DMS53 treated with DMSO at 0.1 percent for 48 hours (cell line): ENCODE results near the gene LPCAT3.
A peak's percentile ranks its signal among the peaks of the same experiment; 100 is the strongest.

Experiments used
- DNase-seq: peaks from one replicate; lab custom pipeline; 2025; ENCODE audit not compliant: unreplicated experiment; lab: John Stamatoyannopoulos, UW

Gene LPCAT3

DNA sequence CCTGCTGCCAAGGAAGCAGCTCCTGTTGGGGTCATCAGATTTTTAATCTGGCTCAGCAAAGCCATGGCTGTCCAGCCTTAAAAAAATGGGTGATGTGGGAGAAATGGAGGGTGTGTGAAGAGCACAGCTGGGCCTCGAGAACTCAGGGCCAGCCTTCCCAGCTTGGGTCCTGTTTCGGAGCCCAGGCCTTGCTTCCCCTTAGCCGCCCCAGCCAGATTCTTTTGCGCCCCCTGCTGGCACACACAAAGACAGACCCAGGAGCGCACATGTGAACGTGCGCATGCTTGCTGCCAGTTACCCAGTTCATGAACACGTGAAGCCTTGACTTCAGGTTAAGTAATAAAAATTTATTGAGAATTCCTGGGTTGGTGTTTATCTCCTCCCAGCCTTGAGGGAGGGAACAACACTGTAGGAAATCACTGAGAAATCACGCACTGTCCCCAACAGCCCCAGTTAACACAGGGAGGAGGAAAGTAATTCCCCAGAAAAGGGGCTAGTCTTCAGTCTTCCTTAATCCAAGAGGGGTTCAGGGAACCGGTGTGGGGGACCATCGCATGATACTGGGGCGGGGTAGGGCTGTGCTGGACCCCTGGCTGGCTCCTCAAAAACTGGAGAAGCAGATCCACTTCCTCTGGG, 53.1 kb downstream of the LPCAT3 start:
- DNase-seq, result peak; percentile 95

DNA sequence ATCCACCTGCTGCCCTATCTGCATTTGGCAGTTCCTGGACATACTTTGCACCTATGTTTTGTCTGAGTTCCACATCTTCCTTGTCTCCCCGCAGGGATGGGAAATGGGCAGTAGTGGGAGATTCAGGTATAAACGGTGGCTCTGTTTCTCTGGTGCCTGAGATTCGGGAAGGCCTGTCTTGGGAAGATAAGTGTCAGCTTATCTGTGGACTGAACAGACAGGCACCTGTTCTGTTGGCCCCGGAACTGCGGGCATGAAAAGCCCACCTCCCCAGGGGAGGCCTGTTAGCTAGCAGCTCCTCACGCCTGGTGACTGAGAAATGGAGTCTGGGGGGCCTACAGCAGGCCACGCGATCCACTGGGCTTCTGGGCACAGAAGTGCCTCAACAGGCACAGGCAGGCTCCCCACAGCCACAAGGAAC, 53.7 kb downstream of the LPCAT3 start:
- DNase-seq, result no peak

DNA sequence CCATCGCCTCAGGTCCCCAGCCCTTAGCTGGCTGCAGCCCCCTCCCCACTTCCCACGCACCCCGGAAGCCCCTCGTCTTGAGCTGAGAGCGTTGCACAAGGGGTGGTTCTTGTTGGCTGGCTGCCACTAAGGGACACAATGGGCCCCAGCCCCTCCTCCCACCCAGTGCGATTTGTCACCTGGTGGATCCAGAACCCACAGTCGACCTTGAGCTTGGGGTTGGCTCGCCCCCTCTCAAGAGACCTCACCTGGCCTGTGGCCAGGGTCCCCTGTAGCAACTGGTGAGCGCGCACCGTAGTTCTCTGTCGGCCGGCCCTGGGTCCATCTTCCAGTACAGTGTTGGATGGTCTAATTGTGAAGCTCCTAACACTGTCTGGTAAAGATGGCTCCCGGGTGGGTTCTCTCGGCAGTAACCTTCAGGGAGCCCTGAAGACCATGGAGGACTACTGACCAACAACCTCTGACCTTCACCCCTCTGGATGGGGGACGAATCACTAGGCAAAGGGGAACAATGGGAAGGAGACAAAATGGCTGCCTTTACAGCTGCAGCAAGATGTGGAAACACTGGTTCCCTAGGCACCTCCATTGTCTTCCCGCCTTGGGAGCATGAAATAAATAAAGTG, 54.4 kb downstream of the LPCAT3 start:
- DNase-seq, result no peak

DNA sequence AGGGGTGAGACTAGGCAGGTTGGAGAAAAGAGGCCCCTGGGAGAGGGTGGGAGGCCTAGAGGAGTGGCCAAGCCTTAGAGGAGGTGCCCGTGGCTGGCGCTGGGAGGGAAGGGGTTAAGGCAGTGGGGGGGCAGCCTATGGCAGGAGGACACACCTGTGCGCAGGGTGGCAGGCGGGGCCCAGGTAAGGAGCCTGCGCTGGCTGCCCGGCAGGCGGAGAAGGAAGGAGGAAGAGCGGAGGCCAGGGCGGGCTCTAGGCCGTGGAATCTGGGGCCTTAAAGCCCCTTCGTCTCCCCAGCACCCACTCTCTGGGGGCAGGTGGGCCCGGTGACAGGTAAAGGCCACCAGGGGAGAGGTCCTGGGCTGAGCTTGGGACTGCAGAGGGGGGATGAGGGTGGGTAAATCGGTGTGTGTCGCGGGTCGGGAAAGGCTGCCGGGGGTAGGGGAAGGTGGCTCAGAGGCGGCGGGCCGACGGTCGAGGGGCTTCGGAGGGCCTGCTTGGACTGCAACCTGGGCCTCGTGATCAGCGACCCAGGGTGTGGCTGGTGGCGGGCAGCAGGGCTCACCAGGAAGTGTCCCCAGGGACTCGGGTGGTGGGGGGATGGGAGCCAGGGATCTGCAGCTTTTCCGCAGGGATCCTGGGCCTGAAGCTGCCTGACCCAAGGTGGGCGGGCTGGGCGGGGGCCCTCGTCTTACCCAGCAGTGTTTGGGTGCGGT, 55.1 kb downstream of the LPCAT3 start:
- peak; percentile 98 for DNase-seq

DNA sequence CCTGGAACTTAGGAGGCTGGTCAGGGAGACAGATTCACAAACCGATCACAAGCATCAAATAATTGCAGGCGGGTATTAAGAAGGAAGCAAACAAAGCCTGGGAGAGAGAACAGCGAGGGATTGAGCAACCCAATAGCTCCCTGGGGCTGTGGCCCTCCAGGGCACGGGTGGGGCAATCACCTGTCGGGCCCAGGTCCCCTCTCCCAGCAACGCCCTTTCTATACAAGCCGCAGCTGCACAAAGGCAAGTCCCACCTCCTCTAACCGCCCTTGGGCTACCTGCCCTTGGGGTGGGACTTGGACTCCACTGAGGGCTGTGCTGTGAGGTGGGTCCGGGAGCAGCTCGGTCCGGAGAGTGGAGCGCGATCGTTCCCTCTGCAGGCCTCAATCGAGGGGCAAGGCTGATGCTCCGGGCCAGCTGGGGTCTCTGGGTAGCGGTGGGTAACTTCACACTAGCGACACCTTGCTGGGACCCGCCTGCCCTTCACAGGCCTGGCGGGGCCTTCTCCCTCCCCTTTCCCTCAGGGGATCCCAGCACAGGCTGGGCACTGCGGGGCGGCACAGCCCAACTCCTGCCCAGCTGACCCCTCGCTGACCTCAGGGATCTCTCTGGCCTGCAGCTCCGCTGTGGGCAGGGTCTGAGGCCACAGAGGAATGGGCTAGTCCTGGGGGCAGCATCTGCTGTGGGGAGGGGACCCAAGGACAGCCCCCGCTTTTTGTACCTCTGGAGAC, 55.8 kb downstream of the LPCAT3 start:
- peak; percentile 97 for DNase-seq

DNA sequence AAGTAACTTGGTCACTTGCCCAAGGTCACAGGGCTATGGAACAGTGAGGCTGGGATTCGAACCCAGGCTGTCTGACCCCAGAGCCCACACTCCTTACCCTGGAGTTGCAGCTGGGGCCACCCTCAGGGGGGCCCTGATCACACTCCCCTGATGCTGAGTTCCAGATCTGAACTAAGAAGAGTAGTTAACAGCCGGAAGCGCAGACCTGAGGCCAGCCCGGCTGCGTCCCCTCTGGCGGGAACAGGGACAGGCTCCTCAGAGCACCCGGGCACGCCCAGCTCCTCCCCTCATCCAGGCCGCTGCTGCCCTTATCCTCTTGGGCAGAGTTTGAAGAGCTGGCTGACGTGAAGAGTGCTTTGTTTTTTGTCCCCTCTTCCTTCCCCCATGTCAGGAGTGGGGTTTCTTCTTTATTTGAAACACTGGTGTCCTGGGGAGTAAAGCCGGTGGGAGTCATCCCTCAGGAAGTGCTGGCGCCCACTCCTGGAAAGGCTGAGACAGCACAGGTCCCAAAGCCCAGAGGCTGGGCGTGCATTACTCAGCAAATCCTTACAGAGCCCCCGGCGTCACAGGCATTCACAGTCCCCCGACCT, 56.5 kb downstream of the LPCAT3 start:
- DNase-seq, result peak; percentile 99

DNA sequence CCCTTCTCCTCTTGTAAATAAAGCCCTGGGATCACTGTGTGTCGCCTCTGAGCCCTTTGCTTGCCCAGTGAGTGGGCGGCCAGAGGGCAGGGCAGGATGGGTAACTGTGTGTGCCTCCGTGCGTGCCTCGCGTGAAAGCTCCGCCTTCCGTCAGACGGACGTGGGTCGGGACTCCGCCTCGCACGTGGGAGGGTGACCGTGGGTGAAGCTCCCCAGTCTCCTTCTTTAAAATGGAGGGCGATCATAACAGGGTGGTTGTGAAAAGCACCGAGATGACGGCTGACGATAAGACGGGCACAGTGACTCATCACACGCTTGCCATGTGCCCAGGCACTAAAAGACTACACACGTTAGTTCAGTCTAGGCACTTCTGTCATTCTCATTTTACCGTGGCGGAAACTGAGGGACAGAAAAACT, 57.0 kb downstream of the LPCAT3 start:
- DNase-seq, result peak; percentile 86

DNA sequence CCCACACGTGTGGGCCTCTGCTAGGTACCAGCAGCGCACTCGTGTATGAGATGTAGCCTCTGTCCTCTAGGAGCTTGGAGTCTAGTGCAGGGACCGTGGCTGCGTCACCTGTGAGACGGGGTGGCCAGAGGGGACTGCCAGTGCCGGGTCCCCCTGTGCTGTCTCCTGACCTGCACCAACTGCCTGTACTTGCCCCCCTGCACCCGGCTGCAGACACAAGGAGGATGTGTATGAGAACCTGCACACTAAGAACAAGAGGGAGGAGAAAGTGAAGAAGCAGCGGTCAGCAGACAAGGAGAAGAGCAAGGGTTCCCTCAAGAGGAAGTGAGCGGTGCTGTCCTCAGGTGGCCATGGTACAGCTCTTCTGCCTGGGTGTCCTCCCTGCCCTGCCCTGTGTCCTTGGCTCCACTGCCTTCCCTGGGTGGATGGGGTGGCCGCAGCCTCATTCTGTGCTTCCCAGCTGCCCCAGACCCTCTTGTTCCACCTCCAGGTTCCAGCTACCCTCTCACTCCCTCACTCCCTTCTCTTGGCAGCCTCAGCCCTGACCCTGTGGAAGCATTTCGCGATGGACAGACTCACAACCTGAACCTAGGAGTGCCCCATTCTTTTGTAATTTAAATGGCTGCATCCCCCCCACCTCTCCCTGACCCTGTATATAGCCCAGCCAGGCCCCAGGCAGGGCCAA, 57.5 kb downstream of the LPCAT3 start:
- peak; percentile 48 for DNase-seq

DNA sequence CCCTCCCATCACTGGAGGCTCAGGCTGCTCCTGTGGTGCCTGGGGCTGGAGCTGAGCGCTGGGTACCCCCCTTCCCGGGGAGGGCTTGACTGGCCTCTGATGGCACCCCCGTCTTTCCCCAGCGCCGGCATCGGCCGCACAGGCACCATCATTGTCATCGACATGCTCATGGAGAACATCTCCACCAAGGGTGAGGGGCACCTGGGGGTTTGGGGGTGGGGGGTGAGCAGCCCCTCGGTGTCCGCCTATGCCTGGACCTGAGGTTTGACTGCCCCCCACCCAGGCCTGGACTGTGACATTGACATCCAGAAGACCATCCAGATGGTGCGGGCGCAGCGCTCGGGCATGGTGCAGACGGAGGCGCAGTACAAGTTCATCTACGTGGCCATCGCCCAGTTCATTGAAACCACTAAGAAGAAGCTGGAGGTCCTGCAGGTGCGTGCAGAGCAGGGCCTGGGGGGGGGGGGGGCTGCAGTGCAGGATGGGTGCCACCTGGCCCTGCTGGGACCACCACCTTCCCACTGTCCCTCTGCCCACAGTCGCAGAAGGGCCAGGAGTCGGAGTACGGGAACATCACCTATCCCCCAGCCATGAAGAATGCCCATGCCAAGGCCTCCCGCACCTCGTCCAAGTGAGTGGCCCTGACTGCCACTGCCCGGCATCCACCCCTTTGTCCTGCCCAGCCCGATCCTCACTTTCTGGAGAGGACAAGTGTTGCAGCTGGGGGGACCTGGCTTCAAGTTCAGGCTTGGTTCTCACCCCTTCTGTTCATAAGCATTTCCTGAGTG, 58.3 kb downstream of the LPCAT3 start:
- no peak for DNase-seq

DNA sequence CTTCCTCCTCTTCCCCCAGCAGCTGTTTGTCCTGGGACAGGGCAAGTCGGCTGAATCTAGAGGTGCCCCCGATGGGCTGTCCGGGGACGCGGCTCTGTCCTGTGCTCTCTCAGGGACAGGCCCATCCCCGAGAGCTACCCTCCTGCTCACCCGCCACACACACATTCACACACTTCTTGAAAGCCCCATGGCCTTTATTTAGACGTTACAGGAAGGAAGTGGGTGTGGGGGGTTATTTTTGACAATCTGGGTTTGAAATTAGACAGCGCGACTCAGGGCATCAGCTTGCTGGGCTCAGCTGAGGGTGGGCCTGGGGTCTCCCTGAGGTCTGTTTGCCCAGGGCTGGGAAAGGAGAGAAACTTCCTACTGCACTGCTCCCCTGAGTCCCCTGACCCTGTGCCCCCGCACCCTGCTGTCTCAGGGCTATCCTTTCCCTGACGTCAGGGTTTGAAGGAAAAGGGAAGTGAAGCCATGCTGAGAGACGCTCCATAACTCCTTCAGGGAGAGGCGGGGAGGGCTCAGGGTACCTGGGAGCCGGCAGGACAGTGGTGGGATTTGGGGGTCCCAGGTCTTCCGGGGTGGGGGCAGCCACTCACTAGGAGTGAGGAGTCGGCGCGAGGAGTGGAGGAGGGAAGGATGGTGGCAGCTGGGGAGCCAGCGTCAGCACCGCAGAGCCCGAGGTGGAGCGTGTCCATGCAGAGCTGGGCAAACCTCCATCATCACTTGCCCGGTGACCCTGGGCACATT, 59.0 kb downstream of the LPCAT3 start:
- DNase-seq, result no peak

DNA sequence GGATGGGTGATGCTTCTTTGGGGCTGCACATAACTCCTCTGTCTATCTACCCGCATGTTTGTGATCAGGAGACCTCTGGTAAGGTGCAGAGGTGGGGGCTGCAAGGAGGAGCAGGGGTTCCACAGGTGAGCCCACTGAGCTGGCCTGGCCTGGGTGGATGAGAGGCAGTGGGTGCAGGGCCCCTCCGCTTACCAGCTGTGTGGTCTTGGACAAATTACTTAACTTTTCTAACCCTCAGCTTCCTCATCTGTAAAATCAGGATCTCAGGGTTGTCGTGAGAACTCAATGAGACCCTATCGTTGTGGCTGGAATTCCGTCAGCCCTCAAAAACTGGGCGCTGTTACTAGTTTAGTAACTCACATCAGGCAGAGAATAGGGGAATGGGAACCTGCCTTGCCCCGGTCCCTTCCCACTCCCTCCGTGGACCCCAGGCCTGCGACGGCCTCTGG, 59.6 kb downstream of the LPCAT3 start:
- DNase-seq, result no peak

DNA sequence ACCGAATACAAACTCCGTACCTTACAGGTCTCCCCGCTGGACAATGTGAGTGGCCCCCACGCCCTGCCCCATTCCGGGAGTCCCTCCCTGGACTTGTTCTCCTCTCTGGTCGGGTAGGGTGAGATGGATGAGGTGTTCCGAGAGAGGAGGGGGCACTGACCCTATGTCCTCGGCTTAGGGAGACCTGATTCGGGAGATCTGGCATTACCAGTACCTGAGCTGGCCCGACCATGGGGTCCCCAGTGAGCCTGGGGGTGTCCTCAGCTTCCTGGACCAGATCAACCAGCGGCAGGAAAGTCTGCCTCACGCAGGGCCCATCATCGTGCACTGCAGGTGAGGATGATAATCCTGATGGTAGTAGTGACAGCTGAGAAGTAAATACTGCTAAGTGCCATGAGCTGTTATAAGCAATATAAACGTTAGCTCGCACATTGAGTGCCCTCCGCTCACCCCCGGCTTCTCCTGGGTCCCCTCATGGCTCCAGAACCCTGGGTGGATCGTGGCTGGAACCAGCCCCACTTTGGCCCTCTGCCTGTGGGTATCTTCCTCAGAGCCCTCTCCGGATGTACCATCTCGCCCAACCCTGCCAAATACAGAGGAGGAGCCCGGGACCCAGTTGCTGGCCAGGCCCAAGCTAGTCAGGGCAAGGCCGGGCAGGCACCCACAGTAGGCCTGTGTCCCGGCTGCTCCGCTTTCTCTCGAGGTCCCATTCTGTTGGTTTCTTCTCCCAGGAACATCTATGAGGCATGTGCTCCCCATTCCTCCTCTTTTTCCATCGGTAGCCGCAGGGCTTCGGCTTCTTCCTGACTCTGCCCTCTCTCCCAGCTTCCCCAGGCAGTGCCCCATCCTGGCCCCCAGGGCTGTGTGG, 60.3 kb downstream of the LPCAT3 start:
- DNase-seq, result no peak

DNA sequence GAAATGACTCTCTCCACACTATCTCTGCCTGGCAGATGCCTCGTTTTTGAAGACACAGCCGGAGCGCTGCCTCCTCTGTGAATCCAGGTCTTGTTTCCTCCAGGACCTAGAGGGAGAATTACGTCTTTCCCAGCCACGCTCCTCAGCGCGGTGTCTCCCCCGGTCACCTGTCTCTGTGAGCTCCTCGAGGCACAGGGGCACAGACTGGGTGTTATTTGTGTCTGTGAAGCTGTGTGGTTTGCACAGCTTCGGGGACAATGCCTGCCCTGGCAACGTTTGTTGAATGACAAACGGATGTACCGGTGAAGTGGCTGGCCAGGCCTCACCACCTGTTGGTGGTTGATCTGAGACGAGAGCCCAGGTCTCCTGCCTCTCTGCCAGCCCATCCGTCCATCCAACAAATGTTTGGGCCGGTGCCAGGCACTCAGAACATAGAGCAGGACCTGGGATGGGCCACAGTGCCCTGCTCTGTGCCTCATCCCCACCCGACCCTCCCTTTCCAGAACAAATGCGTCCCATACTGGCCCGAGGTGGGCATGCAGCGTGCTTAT, 61.0 kb downstream of the LPCAT3 start:
- DNase-seq, result no peak

DNA sequence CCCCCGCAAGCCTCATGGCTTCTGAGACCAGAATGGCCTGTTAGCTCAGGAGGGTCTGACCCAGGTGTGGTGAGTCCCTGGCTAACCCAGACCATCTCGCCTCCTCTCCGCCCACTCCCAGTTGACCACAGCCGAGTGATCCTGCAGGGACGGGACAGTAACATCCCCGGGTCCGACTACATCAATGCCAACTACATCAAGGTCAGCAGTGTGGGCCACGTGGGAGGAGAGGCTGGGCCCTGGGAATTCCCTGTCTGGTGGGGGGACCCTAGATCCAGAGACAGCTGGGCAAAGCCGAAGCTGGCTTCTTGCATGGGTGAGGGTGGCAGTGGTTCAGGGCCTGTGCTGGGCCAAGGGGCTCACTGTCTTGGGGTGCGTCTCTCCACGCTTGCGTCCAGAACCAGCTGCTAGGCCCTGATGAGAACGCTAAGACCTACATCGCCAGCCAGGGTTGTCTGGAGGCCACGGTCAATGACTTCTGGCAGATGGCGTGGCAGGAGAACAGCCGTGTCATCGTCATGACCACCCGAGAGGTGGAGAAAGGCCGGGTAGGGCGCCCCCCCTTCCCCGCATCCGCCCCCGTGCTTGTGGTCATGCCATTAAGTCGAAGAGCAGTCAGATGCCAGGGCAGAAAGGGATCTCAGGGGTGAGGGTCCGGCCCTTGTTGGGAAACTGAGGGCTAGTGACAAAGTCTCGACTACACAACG, 62.1 kb downstream of the LPCAT3 start:
- DNase-seq, result no peak

DNA sequence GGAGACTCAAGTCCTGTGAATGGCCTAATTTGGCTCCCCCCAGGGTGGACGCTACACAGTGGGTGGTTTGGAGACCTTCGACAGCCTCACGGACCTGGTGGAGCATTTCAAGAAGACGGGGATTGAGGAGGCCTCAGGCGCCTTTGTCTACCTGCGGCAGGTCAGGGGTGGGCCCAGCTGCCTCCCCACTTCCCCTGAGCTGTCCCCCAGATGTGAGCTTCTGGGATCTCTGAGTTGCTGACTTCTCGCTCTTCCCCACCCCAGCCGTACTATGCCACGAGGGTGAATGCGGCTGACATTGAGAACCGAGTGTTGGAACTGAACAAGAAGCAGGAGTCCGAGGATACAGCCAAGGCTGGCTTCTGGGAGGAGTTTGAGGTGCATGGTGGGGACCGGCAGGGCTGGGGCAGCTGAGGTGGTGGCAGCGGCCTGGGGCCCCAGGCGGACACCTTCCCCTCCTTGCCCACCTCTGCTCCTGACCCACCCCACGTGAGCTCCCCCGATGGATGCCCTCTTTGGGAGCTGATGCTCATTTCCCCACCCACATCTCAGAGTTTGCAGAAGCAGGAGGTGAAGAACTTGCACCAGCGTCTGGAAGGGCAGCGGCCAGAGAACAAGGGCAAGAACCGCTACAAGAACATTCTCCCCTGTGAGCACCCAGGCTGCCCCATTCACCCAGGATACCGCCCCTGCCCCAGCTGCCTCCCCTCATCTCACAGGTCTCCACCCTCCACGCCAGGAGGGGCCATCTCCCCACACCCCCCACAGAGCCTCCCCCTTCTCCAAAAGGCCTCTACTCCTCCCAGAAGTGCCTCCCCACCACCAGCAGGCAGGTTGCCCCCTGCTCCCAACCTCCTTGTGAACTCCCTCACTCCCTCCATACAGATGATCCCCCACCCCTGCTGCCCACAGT, 62.9 kb downstream of the LPCAT3 start:
- DNase-seq, result no peak
